HK-2 (cell line): ENCODE data around the gene MYO1D.

ENCODE experiments used
- DNase-seq: peaks from one replicate; pipeline ENCODE4 v3.0.0-alpha.2; 2018; ENCODE audit not compliant: unreplicated experiment

MYO1D gene

GRCh38 chr17:32569171-32570080 lies 307.5 kb downstream of the MYO1D start:
- DNase-seq = no peak

- DNase-seq = no peak
These were observed 308.2 kb downstream of the MYO1D start for GRCh38 chr17:32568705-32569104.

- DNase-seq = no peak
These were observed 309.4 kb downstream of the MYO1D start for GRCh38 chr17:32567511-32567910.

GRCh38 chr17:32567086-32567485 lies 309.8 kb downstream of the MYO1D start:
- DNase-seq = no peak

- DNase-seq = no peak
These were observed 310.6 kb downstream of the MYO1D start for GRCh38 chr17:32566303-32566702.

- no peak for DNase-seq
These were observed 311.5 kb downstream of the MYO1D start for GRCh38 chr17:32565401-32565800.

GRCh38 chr17:32564325-32564724 lies 312.6 kb downstream of the MYO1D start:
- no peak for DNase-seq

- no peak for DNase-seq
These were observed 313.3 kb downstream of the MYO1D start for GRCh38 chr17:32563583-32563982.

GRCh38 chr17:32558997-32559650 lies 317.8 kb downstream of the MYO1D start:
- no peak for DNase-seq

- DNase-seq = no peak
These were observed 318.5 kb downstream of the MYO1D start for GRCh38 chr17:32558326-32558955.

GRCh38 chr17:32555611-32556310 lies 321.2 kb downstream of the MYO1D start:
- no peak for DNase-seq

GRCh38 chr17:32553168-32553567 lies 323.8 kb downstream of the MYO1D start:
- no peak for DNase-seq

- no peak for DNase-seq
These were observed 324.6 kb downstream of the MYO1D start for GRCh38 chr17:32552280-32552679.

GRCh38 chr17:32551186-32551955 lies 325.6 kb downstream of the MYO1D start:
- no peak for DNase-seq

- DNase-seq = no peak
These were observed 327.4 kb downstream of the MYO1D start for GRCh38 chr17:32549559-32549958.

GRCh38 chr17:32546031-32546444 lies 330.9 kb downstream of the MYO1D start:
- DNase-seq = no peak

GRCh38 chr17:32542186-32542585 lies 334.7 kb downstream of the MYO1D start:
- no peak for DNase-seq

GRCh38 chr17:32541640-32542039 lies 335.3 kb downstream of the MYO1D start:
- no peak for DNase-seq

GRCh38 chr17:32536736-32537643 lies 339.9 kb downstream of the MYO1D start:
- no peak for DNase-seq

GRCh38 chr17:32533296-32533695 lies 343.6 kb downstream of the MYO1D start:
- no peak for DNase-seq
